Subcutaneous abdominal adipose tissue (tissue), 5 donors: ENCODE measurements around the gene HDAC9.

ENCODE experiments used
- H3K27ac ChIP-seq: one replicate; pipeline ENCODE4 v1.7.0; 2013; ENCODE audit warnings: low read depth, mild to moderate bottlenecking, inconsistent platforms, low read length, moderate library complexity
- H3K27me3 ChIP-seq, 5 donors: one replicate each; pipeline ENCODE4 v1.7.0; 2013; ENCODE audit warnings: low read length in 5 of 5, inconsistent platforms in 1 of 5; ENCODE audit not compliant: control insufficient read depth in 5 of 5, insufficient read depth in 4 of 5
- H3K36me3 ChIP-seq, 5 donors: one replicate each; pipeline ENCODE4 v1.7.0; 2013; ENCODE audit warnings: low read length in 5 of 5; ENCODE audit not compliant: control insufficient read depth in 5 of 5, insufficient read depth in 5 of 5
- H3K4me1 ChIP-seq, 5 donors: one replicate each; pipeline ENCODE4 v1.7.0; 2013; ENCODE audit warnings: low read length in 5 of 5, mild to moderate bottlenecking in 3 of 5, moderate library complexity in 1 of 5; ENCODE audit not compliant: control insufficient read depth in 5 of 5, insufficient read depth in 5 of 5
- H3K4me3 ChIP-seq, 5 donors: one replicate each; pipeline ENCODE4 v1.7.0; 2013; ENCODE audit warnings: low read length in 5 of 5, low read depth in 1 of 5
- H3K9ac ChIP-seq, 5 donors: one replicate each; pipeline ENCODE4 v1.7.0; 2013; ENCODE audit warnings: low read length in 5 of 5, mild to moderate bottlenecking in 4 of 5, moderate library complexity in 3 of 5
- H3K9me3 ChIP-seq, 5 donors: one replicate each; pipeline ENCODE4 v1.7.0; 2013; ENCODE audit warnings: low read length in 5 of 5; ENCODE audit not compliant: control insufficient read depth in 5 of 5
- donor health status: healthy.
- donor health status: healthy.
- donor health status: healthy.
- donor health status: healthy.
- donor health status: healthy.

The HDAC9 gene

DNA sequence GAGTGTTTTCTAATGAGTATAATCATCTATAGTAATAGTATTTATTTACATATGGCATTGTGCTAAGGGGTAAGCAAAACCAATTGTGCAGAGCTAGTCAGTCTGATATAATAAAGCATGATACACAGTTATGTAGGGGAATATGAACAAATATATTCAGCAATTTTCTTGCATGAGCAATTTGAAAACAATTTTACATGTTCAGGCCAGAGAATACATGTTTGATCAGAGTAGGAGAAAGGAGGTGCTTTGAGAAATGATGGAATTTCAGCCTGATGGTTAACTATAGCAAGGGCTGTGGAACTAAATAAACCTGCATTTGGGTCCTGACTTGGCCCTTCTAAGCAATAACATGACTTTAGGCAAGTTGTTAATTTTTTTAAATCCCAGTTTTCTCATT is 407.3 kb downstream of the HDAC9 start:
- H3K27ac ChIP-seq = no peak overlapping the region
- H3K9ac ChIP-seq = no peak overlapping the region
- H3K36me3 ChIP-seq = no peaks in the 10 kb centered on the region
- H3K4me3 ChIP-seq = no peak overlapping the region
- no peaks in the 10 kb centered on the region for H3K27me3 ChIP-seq
- peaks cover 0 to 30% (median 25%) of the 10 kb centered on the region in 5 donors for H3K4me1 ChIP-seq
- no peaks in the 10 kb centered on the region for H3K9me3 ChIP-seq

GRCh38 chr7:18903695-18904094 is 408.1 kb downstream of the HDAC9 start:
- Histone ChIP-seq H3K4me3 (no peak overlapping the region), H3K9me3 (no peaks in the 10 kb centered on the region), H3K9ac (no peak overlapping the region), H3K4me1 (peaks cover 0 to 30% (median 25%) of the 10 kb centered on the region in 5 donors), H3K27ac (no peak overlapping the region), H3K27me3 (no peaks in the 10 kb centered on the region), H3K36me3 (no peaks in the 10 kb centered on the region)

DNA sequence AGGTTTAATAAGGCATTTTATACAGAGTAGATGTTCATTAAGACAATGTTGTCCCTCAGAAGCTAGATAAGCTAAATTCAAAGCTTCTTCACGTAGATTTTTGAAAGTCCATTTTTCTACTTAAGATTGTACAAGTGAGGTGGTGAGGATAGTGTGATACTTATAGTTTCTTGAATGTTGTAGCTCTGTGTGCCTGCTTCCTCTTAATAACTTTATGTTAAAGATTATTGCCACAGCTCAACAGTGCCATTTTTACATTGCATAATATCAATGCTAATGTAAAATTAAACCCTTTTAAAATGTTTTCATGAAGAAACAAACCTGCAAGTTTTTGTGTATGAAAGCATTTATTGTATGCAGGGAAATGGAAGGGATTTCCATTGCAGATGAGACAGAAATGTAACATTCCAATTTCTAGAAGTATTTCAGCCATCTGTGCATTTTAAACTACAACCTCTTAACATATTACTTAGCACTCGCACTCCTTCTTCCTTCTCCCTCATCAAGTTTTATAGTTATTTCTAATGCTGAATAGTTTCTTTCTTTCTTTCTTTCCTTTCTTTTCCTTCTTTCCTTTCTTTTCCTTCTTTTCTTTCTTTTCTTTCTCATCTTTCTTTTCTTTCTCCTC is 409.9 kb downstream of the HDAC9 start:
- H3K9ac ChIP-seq = no peak overlapping the region
- H3K4me1 ChIP-seq = peaks cover 0 to 27% (median 22%) of the 10 kb centered on the region in 5 donors

GRCh38 chr7:18906901-18907300 is 411.4 kb downstream of the HDAC9 start:
- H3K36me3 ChIP-seq = no peaks in the 10 kb centered on the region
- peaks cover 0 to 15% (median 9%) of the 10 kb centered on the region in 5 donors for H3K4me1 ChIP-seq
- peaks cover 0 to 4% (median 0%) of the 10 kb centered on the region in 5 donors for H3K9me3 ChIP-seq
- no peak overlapping the region for H3K4me3 ChIP-seq
- no peak overlapping the region for H3K9ac ChIP-seq
- no peak overlapping the region for H3K27ac ChIP-seq
- H3K27me3 ChIP-seq = no peaks in the 10 kb centered on the region

More for the DNA sequence above, 409.9 kb downstream of the HDAC9 start:
- Histone ChIP-seq H3K27me3 (no peaks in the 10 kb centered on the region), H3K4me3 (no peak overlapping the region), H3K36me3 (no peaks in the 10 kb centered on the region), H3K9me3 (peaks cover 0 to 1% (median 0%) of the 10 kb centered on the region in 5 donors), H3K27ac (no peak overlapping the region)

GRCh38 chr7:18913106-18913505 is 417.6 kb downstream of the HDAC9 start:
- no peak overlapping the region for H3K9ac ChIP-seq
- H3K4me1 ChIP-seq = no peaks in the 10 kb centered on the region
- peaks cover 0 to 4% (median 0%) of the 10 kb centered on the region in 5 donors for H3K9me3 ChIP-seq

DNA sequence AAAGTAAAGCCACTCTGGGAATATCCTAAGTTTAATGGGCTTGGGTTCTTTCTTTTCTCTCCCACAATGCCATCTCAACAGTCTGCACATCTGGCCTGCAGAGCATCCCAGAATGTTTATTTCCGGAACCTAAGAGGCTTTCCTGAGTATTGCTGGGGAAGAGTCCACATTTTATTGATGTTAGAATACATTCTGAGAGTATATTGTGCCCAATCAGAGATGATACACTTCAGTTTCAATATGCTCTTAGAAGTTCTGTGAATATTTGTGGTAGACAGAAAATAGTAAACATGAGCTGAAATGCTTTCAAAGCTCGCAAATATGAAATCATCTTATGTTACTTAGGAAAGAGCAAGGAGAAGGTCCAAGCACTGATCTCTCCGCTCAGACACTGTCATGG is 421.3 kb downstream of the HDAC9 start:
- Histone ChIP-seq H3K4me1 (no peaks in the 10 kb centered on the region), H3K9ac (no peak overlapping the region), H3K27me3 (no peaks in the 10 kb centered on the region), H3K36me3 (no peaks in the 10 kb centered on the region), H3K27ac (no peak overlapping the region), H3K4me3 (no peak overlapping the region), H3K9me3 (no peaks in the 10 kb centered on the region)

More at GRCh38 chr7:18913106-18913505, 417.6 kb downstream of the HDAC9 start:
- Histone ChIP-seq H3K36me3 (no peaks in the 10 kb centered on the region), H3K27me3 (no peaks in the 10 kb centered on the region), H3K27ac (no peak overlapping the region), H3K4me3 (no peak overlapping the region)

- no peaks in the 10 kb centered on the region for H3K4me1 ChIP-seq
- no peak overlapping the region for H3K27ac ChIP-seq
- H3K9me3 ChIP-seq = no peaks in the 10 kb centered on the region
- no peak overlapping the region for H3K4me3 ChIP-seq
- no peaks in the 10 kb centered on the region for H3K27me3 ChIP-seq
- H3K36me3 ChIP-seq = no peaks in the 10 kb centered on the region
- no peak overlapping the region for H3K9ac ChIP-seq
These were observed 431.6 kb downstream of the HDAC9 start for GRCh38 chr7:18927134-18927533.

DNA sequence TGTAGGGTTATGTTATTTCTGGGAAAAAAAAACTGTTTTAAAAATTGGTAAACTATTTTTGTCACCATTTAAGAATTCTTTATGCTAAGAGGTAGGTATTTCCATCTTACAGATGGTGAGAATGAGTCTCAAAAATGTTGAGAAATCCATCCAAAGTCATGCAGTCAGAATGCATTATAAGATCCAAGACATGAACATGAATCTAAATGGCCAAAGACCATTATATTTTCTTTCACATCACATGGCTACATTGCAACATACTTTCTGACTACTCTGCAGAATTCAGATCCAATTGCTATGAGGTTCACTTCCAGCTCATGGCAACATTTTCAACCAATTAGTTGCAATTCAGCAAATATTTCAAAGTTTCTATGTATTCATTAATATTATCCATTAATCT is 440.7 kb downstream of the HDAC9 start:
- H3K27me3 ChIP-seq = no peaks in the 10 kb centered on the region
- no peak overlapping the region for H3K27ac ChIP-seq
- no peaks in the 10 kb centered on the region for H3K9me3 ChIP-seq
- H3K36me3 ChIP-seq = no peaks in the 10 kb centered on the region
- no peak overlapping the region for H3K4me3 ChIP-seq
- H3K4me1 ChIP-seq = peaks cover 0 to 7% (median 5%) of the 10 kb centered on the region in 5 donors
- H3K9ac ChIP-seq = no peak overlapping the region

- H3K4me3 ChIP-seq = no peak overlapping the region
- H3K27me3 ChIP-seq = no peaks in the 10 kb centered on the region
- H3K9me3 ChIP-seq = no peaks in the 10 kb centered on the region
- peaks cover 0 to 7% (median 5%) of the 10 kb centered on the region in 5 donors for H3K4me1 ChIP-seq
- H3K9ac ChIP-seq = no peak overlapping the region
- H3K27ac ChIP-seq = no peak overlapping the region
- H3K36me3 ChIP-seq = no peaks in the 10 kb centered on the region
These were observed 444.4 kb downstream of the HDAC9 start for GRCh38 chr7:18939771-18940592.

GRCh38 chr7:18940593-18941134 is 445.1 kb downstream of the HDAC9 start:
- no peaks in the 10 kb centered on the region for H3K36me3 ChIP-seq
- no peak overlapping the region for H3K4me3 ChIP-seq
- no peak overlapping the region for H3K9ac ChIP-seq
- H3K9me3 ChIP-seq = no peaks in the 10 kb centered on the region
- H3K27ac ChIP-seq = no peak overlapping the region
- H3K27me3 ChIP-seq = no peaks in the 10 kb centered on the region
- peaks cover 0 to 7% (median 5%) of the 10 kb centered on the region in 5 donors for H3K4me1 ChIP-seq
